ENCODE data around the gene NTHL1.

DNA sequence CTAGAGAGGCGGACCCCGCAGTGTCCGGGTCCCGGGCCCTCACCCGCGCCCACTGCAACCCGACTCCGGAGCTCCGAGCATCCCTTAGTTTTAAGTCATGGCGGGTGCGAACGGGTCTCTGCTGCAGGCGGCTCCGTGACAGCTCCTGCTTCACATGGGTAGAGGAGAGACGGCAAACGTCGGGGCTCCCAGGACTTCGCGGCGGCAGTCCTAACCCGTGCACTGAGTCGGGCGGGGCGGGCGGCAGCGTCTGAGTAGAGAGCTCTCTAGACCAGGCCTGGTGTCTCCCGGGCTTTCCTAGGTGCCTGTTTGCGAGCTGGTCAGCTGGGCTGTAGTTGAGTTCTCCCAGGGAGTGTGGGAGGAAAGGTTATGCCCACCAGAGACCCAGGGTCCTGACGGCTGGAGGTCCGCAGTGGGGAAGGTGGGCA lies 496 bp upstream of the NTHL1 start:
- TF ChIP-seq, protein P1, sequence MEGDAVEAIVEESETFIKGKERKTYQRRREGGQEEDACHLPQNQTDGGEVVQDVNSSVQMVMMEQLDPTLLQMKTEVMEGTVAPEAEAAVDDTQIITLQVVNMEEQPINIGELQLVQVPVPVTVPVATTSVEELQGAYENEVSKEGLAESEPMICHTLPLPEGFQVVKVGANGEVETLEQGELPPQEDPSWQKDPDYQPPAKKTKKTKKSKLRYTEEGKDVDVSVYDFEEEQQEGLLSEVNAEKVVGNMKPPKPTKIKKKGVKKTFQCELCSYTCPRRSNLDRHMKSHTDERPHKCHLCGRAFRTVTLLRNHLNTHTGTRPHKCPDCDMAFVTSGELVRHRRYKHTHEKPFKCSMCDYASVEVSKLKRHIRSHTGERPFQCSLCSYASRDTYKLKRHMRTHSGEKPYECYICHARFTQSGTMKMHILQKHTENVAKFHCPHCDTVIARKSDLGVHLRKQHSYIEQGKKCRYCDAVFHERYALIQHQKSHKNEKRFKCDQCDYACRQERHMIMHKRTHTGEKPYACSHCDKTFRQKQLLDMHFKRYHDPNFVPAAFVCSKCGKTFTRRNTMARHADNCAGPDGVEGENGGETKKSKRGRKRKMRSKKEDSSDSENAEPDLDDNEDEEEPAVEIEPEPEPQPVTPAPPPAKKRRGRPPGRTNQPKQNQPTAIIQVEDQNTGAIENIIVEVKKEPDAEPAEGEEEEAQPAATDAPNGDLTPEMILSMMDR (conservative IDR thresholded peaks at IDR 0.05), result no peak
- no peak for TF ChIP-seq EZH2 (IDR thresholded peaks at IDR 0.05; ENCODE audit: low read depth)

All from PC-9 (cell line).